ENCODE measurements around the gene DLX2.

The DLX2 gene

DNA sequence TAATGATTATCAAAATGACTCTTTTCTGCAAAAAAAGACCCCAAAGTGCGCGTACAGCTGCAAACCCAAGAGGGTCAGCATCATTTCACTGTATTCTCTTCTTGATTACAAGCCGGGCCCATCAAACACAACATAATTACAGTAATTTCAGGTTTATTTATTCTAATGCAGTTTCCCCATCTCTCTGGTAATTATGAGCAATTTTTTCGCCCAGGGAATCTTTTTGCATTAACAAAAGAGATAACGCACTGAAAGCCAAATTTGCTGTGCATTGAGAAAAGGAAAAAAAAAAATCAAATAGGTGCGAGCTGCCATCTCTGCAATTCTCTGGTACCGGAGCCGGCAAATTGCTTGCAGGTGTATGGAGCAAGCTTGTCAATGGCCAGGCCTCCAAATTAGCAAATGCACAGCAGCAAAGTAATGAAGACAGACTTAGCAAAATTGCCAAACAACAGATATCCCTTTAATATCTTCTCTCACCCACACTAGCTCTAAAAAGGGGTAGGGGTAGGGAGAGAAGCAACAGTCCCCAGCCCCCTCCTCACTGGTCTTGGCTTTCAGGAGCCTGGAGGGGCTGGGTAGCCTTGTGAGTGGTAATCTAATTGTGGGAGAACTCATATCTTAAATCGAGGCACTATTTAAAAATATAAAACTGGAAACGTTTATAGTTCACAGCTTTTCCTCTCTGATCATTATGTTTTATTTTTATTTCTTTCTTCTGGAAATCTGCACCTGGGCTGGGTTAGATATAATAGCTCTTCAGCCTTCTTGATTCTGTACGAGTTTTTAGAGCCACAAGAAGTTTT is 10.7 kb downstream of the DLX2 start:
- H3K27me3 Mint-ChIP-seq, result peaks cover 63% of the 10 kb centered on the region
- no peak overlapping the region for H3K27ac Mint-ChIP-seq
- no peaks in the 10 kb centered on the region for H3K36me3 Mint-ChIP-seq
- no peak overlapping the region for H3K4me3 Mint-ChIP-seq
- no peaks in the 10 kb centered on the region for H3K9me3 Mint-ChIP-seq (ENCODE audit: low read depth)
- H3K4me1 Mint-ChIP-seq (ENCODE audit: low read depth), result peaks cover 43% of the 10 kb centered on the region

DNA sequence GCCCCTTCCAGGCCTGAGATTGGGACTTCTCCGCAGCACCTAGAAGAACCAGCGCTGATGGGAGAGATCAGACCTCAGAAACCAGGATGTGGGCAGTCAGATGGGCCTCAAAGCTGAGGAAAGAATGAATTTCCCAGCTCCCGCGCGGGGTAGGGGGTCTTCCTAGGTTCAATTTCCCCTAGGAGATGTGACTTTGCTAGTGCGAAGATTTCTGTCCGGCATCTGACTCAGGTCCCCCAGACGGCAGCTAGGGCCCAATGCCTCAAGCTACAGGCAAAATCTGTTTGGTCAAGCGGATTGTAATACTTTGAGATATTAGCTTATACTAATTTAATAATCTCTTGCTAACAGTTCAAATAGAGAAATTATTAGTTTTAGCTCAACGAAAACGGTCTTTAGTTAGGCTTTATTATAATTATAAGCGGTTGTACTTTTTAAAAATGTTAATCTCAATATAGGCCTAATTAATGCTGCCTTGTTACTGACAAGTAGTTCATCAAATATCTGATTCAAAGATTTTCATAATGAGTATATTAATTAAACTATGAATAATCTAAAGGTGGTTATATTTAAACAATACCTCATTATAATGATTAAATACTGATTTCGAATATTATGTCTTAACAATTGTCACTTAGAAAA is 11.6 kb downstream of the DLX2 start:
- H3K4me3 Mint-ChIP-seq, result no peak overlapping the region
- no peaks in the 10 kb centered on the region for H3K9me3 Mint-ChIP-seq (ENCODE audit: low read depth)
- peaks cover 46% of the 10 kb centered on the region for H3K4me1 Mint-ChIP-seq (ENCODE audit: low read depth)
- no peaks in the 10 kb centered on the region for H3K36me3 Mint-ChIP-seq
- peaks cover 66% of the 10 kb centered on the region for H3K27me3 Mint-ChIP-seq
- H3K27ac Mint-ChIP-seq, result no peak overlapping the region

GRCh38 chr2:172090044-172090961 is 12.4 kb downstream of the DLX2 start:
- H3K9me3 Mint-ChIP-seq (ENCODE audit: low read depth), result no peaks in the 10 kb centered on the region
- H3K36me3 Mint-ChIP-seq, result no peaks in the 10 kb centered on the region
- no peak overlapping the region for H3K4me3 Mint-ChIP-seq
- no peak overlapping the region for H3K27ac Mint-ChIP-seq
- peaks cover 46% of the 10 kb centered on the region for H3K4me1 Mint-ChIP-seq (ENCODE audit: low read depth)
- peaks cover 67% of the 10 kb centered on the region for H3K27me3 Mint-ChIP-seq

DNA sequence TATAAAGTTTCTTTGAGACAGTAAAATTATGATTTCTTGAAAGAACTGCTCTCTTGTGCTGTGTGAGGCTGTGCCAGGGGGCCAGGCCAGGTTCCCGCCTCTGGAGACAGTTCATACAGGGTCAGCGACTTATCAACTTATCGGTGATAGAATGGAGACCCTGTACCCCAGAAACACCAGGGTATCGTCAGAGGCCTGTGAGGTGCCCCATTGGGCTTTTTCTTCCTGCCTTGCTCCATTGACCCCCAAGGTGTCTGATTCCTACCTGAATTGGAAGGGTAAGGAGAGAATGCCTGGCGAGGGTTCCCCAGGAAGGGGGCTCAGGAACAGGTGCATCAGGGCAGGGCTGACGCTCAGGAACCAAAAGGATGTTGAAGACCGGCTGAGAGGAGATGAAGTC is 13.1 kb downstream of the DLX2 start:
- no peaks in the 10 kb centered on the region for H3K9me3 Mint-ChIP-seq (ENCODE audit: low read depth)
- H3K36me3 Mint-ChIP-seq, result no peaks in the 10 kb centered on the region
- H3K4me3 Mint-ChIP-seq, result no peak overlapping the region
- H3K27ac Mint-ChIP-seq, result no peak overlapping the region
- H3K4me1 Mint-ChIP-seq (ENCODE audit: low read depth), result peaks cover 45% of the 10 kb centered on the region
- peaks cover 67% of the 10 kb centered on the region for H3K27me3 Mint-ChIP-seq

DNA sequence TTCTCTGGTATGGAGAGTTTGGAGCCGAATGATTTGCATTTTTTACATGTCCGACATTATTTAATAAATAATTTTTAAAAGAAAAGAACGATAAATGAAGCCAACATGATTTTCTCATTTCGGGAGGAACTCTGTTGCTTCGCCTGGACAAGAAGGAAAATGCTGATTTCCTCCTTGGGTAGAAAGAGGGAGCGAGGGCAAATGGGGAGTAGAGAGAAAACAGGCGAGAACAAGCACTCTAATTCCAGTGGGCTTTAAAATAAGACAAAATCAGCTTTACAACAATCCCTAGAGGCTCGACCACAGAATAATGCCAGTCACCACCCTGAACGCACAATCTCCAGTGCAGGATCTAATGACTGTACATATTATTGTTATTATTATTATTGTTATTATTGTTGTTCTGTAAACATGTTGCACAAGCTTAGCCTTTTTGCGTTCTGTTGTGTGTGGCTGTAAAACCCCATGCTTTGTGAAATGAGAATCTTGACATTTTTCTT is 13.6 kb downstream of the DLX2 start:
- H3K4me3 Mint-ChIP-seq, result no peak overlapping the region

DNA sequence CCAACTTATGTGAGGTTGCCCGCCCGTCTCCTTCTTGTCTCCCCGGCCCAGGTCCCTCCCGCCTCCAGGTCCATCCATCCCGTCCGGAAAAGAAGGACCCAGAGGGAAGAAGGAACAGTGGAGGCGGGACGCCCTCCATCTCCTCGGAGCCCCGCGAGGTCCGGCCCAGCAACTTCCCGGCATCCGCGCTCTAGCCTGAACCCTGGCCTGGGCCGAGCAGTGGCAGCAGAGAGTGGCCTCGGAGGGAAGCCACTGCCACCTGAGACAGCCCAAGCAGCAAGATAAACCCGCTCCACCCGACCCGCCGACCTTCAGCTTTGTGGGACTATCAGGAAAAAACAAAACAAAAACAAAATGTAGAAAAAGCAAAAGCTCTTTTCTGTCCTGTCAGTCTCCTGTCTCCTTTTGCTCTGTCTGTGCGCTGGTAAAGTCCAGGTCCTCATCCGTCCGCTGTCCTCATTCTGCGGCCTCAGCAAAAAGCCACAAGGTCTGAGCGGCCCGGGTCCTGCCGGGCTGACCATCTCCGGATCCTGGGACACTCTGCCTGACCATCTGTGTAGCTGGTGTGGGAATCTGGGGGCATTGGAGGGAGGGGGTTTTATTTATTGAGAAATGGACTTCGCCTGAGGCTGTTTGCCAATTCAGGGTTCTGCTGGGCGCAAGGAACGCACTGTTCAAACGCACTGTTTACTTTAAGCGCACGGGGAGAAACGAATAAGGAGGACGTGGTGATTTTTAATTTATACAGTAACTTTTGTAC is 14.3 kb downstream of the DLX2 start:
- Mint-ChIP-seq H3K27ac (peak overlapping the region; percentile 58), H3K4me3 (peak overlapping the region; percentile 22), H3K27me3 (peaks cover 68% of the 10 kb centered on the region), H3K36me3 (no peaks in the 10 kb centered on the region), H3K9me3 (ENCODE audit: low read depth) (no peaks in the 10 kb centered on the region), H3K4me1 (ENCODE audit: low read depth) (peaks cover 48% of the 10 kb centered on the region)

More for the DNA sequence above, 13.6 kb downstream of the DLX2 start:
- Mint-ChIP-seq H3K27me3 (peaks cover 68% of the 10 kb centered on the region), H3K4me1 (ENCODE audit: low read depth) (peaks cover 47% of the 10 kb centered on the region), H3K27ac (no peak overlapping the region), H3K9me3 (ENCODE audit: low read depth) (no peaks in the 10 kb centered on the region), H3K36me3 (no peaks in the 10 kb centered on the region)

- peaks cover 46% of the 10 kb centered on the region for H3K4me1 Mint-ChIP-seq (ENCODE audit: low read depth)
- peak overlapping the region; percentile 67 for H3K4me3 Mint-ChIP-seq
- no peaks in the 10 kb centered on the region for H3K9me3 Mint-ChIP-seq (ENCODE audit: low read depth)
- H3K27me3 Mint-ChIP-seq, result peaks cover 63% of the 10 kb centered on the region
- H3K27ac Mint-ChIP-seq, result peak overlapping the region; percentile 58
- H3K36me3 Mint-ChIP-seq, result no peaks in the 10 kb centered on the region
Observed at GRCh38 chr2:172087780-172088244, 14.9 kb downstream of the DLX2 start.

DNA sequence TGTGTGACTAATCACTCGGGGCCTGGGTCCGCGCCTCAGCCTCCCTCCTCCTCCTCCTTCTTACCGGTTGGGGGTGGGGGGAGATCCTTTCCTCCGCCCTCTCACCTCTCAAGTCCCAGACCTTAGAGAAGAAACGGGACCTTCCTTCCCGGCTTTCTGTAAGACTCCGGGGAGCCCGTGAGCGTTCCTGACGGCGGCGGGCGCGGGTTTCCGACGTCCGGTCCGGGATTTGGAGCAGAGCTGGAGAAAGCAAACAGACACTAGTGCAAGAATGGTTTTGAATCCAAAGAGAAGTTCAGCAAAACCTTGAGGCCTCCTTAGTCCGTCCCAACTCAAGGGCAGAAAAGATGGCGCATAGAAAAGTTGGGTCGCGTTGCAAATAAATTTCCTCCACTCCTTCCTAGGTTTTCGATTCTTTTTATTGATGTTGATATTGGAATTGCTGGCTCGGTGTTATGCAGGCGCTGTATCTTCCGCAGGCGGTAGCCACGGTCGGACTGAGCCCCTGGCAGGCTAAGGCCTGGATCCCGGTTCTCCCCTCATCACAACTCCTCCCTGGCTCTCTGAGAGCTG is 15.4 kb downstream of the DLX2 start:
- Mint-ChIP-seq H3K4me1 (ENCODE audit: low read depth) (peaks cover 47% of the 10 kb centered on the region), H3K4me3 (peak overlapping the region; percentile 67), H3K9me3 (ENCODE audit: low read depth) (no peaks in the 10 kb centered on the region), H3K27ac (peak overlapping the region; percentile 58), H3K36me3 (no peaks in the 10 kb centered on the region), H3K27me3 (peaks cover 63% of the 10 kb centered on the region)

DNA sequence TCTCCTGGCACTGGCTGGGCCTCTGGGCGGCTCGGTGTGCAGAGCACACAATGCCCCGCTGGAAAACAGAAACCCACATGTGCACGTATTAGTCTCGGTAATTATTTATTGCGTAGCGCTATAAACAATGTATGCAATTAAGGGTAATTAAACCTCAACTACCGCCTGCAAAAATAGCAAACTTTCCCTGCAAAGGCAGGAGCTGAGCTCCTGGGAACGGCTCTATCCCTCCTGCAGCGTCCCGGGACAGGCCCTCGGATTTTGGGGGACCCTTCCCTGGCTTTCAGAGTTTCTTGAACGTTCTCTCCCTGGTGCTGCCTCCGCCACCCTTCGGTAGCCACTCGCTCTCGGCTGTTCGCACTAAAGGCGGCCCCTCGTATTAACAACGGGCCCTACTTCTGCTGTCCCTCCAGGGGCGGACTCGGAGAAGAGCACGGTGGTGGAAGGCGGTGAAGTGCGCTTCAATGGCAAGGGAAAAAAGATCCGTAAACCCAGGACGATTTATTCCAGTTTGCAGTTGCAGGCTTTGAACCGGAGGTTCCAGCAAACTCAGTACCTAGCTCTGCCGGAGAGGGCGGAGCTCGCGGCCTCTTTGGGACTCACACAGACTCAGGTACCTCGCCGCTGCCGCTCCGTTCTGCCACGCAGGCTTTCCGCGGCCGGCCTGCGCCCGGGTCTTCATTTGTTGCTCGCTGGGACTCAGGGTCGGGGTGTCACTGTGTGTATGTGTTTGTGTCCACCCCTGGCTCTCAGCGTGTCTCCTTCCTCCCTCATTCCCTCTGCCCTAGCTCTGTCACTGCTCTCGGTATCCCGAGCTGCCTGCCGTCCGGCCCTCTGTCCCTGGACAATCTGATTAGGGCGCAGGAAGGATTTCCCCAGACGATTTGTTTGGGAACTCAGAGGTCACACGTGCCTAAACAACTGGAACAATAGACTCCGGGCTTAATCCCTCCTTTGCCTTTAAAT is 16.2 kb downstream of the DLX2 start:
- Mint-ChIP-seq H3K9me3 (ENCODE audit: low read depth) (no peaks in the 10 kb centered on the region), H3K4me3 (peak overlapping the region; percentile 62), H3K36me3 (no peaks in the 10 kb centered on the region), H3K27ac (no peak overlapping the region), H3K4me1 (ENCODE audit: low read depth) (peaks cover 51% of the 10 kb centered on the region), H3K27me3 (peaks cover 63% of the 10 kb centered on the region)

GRCh38 chr2:172085460-172086159 is 17.1 kb downstream of the DLX2 start, which contains the start of gene DLX1:
Gene DLX1, plus strand, starts transcription at chr2:172085507. Its CDS starts 171 bp downstream, at chr2:172085678.
- Mint-ChIP-seq H3K9me3 (ENCODE audit: low read depth) (no peaks in the 10 kb centered on the region), H3K4me1 (ENCODE audit: low read depth) (peaks cover 51% of the 10 kb centered on the region), H3K27me3 (peaks cover 63% of the 10 kb centered on the region), H3K36me3 (no peaks in the 10 kb centered on the region), H3K4me3 (peak within 1 kb of the TSS; percentile 79), H3K27ac (no peak within 1 kb of the TSS)

DNA sequence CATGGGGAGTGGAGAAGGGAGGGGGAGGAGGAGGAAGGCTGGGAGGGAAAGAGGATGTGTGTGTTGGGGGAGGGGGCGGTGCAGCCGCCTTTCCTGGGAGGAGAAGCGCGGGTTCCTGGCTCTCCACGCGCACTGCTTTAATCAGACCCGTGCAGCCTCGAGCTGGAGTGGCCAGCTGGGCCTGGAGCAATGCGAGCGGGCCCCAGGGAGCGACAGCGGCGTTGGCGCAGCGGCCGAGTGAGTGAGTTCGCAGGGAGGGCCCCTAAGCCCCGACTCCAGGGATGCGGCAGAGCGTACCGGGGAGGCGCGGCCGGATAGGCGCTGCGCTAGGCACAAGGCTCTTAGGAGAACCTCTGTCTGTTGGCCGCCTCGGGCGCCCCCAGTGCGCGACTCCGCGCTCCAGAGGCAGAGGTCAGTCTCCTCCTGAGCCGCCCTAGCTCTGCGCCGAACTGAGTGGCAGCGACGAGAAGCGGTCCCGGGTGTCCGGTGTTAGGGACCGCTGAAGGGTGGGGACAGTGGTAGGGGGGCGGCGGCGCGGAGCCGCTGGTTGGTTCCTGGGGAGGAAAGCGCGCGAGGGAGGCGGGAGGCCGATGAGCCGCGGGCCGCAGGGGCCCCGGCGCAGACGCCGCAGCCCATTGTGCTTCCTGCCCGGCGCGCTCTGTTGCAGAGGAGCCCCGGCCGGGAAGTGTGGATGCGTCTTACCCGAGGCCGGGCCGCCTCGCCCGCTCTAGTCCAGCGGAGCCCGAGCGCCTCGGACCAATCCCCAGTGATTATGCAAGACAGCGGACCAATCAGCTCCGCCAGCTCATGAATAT is 17.8 kb downstream of the DLX2 start:
- Mint-ChIP-seq H3K27ac (no peak overlapping the region), H3K9me3 (ENCODE audit: low read depth) (no peaks in the 10 kb centered on the region), H3K4me1 (ENCODE audit: low read depth) (peaks cover 52% of the 10 kb centered on the region), H3K36me3 (peaks cover under 1% of the 10 kb centered on the region), H3K4me3 (peak overlapping the region; percentile 79), H3K27me3 (peaks cover 68% of the 10 kb centered on the region)

- no peaks in the 10 kb centered on the region for H3K9me3 Mint-ChIP-seq (ENCODE audit: low read depth)
- H3K4me1 Mint-ChIP-seq (ENCODE audit: low read depth), result peaks cover 52% of the 10 kb centered on the region
- no peak overlapping the region for H3K27ac Mint-ChIP-seq
- H3K36me3 Mint-ChIP-seq, result peaks cover 2% of the 10 kb centered on the region
- peaks cover 68% of the 10 kb centered on the region for H3K27me3 Mint-ChIP-seq
- peak overlapping the region; percentile 79 for H3K4me3 Mint-ChIP-seq
Observed at GRCh38 chr2:172084395-172084644, 18.4 kb downstream of the DLX2 start.
